Urinary bladder (tissue), 4 donors: ENCODE measurements around the gene COX4I2. TPM values are rescaled to one million over a fixed set of nuclear protein-coding genes. Genes with fewer than 3 reads are reported as not detected.
"Not testable (repeated sequence)": the region's sequence is repeated elsewhere in the genome, so short reads cannot be mapped to it uniquely, and the experiment has no call there.

Experiments
- DNase-seq: peaks from one replicate; pipeline ENCODE4 v3.0.0-alpha.2; 2015; ENCODE audit errors: extremely low spot score
- H3K27ac ChIP-seq: one replicate; pipeline ENCODE4 v1.5.1; 2013; ENCODE audit warnings: low read depth, mild to moderate bottlenecking, moderate library complexity
- H3K36me3 ChIP-seq: one replicate; pipeline ENCODE4 v1.6.1; 2013; ENCODE audit warnings: mild to moderate bottlenecking, moderate library complexity; ENCODE audit not compliant: insufficient read depth
- H3K4me1 ChIP-seq: one replicate; pipeline ENCODE4 v1.6.1; 2013; ENCODE audit warnings: mild to moderate bottlenecking, moderate library complexity; ENCODE audit not compliant: insufficient read depth
- H3K4me3 ChIP-seq: one replicate; pipeline ENCODE4 v1.5.1; 2013; ENCODE audit warnings: low read depth, low read length
- WGBS: extraction: QIAGEN DNeasy Blood & Tissue Kit; methylation state at CpG from one replicate; pipeline ENCODE4 v1.1.7; 2013; 5-methylcytosine and 5-hydroxymethylcytosine counted together
- polyA plus RNA-seq: library from polyadenylated mRNA; stranded (reverse); fragments of 200-250 nt; gene quantifications from one replicate; pipeline ENCODE4 v1.2.3, GENCODE V29; 2013
- total RNA-seq: library from RNA; depleted of rRNA; stranded (reverse); fragments of >200 nt; gene quantifications from one replicate; pipeline ENCODE4 v1.2.3, GENCODE V29; 2014
- donor health status: healthy with polysubstance abuse.
- donor health status: healthy.

COX4I2 gene
- total and polyA plus RNA-seq, 2 donors: 4.8 to 10.1 TPM

DNA sequence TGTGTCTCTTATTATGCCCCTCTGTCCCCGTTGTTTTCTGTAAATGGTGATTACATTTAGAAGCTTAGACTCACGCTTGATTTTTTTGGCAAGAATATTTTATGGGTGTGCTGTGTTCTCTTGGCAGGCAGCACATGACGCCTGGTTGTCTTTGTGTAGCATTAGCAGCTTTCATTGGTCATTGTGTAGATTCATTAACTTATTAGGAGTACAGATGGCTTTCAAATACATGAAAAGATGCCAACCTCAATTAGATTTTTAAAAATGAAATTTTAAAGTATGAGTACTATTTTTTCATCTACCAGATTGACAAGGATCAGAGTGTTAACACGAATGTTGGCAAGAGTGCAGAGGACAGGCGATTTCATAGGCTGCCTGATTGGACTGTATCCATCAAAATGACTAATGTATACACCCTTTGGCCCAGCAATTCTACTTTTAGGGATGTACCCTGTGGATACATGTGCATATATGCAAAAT is 15.2 kb downstream of the COX4I2 start:
- Histone ChIP-seq H3K27ac (no peak overlapping the region), H3K36me3 (no peaks in the 10 kb centered on the region), H3K4me3 (no peak overlapping the region), H3K4me1 (no peaks in the 10 kb centered on the region)
- DNase-seq: peak; percentile 66
- 16% methylated on average over 5 of the region's 5 CpGs for WGBS

DNA sequence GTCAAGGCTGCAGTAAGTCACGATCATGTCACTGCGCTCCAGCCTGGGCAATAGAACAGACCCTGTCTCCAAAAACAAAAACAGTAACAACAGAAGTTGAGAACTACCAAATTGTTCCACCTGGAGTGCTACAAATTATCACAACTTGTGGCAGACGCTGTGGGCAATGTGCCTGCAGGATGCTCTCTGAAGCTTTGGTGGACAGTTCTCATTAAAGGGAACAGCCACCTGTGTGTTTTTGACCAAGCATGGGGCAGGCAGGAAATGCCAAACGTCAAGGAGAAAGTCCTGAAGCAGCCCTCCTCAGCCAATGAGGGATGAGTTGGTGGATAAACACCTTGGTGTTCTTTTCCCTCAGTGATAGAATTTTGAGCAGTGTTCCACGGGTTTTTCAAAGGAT is 15.8 kb downstream of the COX4I2 start:
- DNase-seq: no peak
- Histone ChIP-seq H3K4me3 (no peak overlapping the region), H3K27ac (no peak overlapping the region), H3K36me3 (no peaks in the 10 kb centered on the region), H3K4me1 (no peaks in the 10 kb centered on the region)
- 40% methylated on average over 5 of the region's 5 CpGs for WGBS

DNA sequence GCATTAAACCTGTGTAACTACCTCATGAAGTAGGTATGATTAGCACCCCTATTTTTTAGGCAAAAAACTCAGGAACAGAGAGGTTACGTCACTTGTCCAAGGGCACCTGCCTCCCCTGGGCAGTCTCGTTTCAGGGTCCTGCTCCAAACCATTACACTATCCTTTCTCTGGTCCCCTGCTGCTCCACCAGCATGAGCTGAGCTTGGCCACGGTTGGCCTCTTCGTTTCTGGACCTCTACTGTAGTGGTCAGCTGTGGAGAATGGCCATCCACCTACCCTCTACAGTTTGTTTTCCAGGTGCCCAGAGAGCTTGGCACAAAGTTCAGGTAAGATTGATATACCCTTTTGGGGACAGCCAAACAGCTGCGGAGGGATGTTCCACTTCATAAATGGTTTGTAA is 16.8 kb downstream of the COX4I2 start:
- H3K27ac ChIP-seq: no peak overlapping the region
- no peaks in the 10 kb centered on the region for H3K4me1 ChIP-seq
- WGBS: 78% methylated on average over 5 of the region's 5 CpGs
- H3K36me3 ChIP-seq: no peaks in the 10 kb centered on the region
- no peak overlapping the region for H3K4me3 ChIP-seq
- DNase-seq: no peak

DNA sequence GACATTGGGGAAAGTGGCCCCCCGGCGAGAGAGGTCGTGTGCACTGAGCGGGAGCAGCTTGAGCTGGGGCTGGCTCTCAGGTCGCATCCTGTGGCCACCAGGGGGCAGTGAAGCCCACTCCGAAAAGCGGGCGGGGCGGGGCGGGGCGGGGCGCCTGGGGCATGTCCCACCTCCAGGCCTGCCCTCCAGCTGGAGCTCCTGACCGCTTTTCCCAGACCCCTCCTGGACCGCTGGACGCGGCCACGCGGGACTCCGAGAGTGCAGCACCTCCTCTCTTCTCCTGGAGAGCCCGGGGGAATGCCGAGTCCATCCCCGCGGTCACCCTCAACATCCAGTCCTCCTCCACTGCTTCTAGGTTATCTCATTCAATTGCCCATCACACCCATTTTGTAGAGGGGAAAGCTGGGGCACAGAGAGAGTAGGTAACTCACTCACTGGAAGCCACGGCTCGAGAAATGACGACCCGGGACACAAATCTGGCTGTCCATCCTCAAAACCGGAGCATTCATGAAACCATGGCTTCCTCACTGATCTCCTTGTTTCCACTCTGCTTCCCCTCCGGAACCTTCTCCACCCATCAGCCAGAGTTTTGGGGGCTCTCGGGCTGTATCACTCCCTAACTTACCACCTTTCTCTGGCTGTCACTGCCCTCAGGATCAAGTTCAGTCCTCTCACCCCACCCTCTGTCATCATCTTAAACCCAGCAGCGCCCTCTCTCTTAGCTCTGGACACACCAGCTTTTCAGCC is 24.1 kb downstream of the COX4I2 start:
- peak; percentile 53 for DNase-seq
- H3K4me3 ChIP-seq: peak overlapping the region; percentile 21
- no peaks in the 10 kb centered on the region for H3K4me1 ChIP-seq
- 7% methylated on average over 31 of the region's 31 CpGs for WGBS
- H3K27ac ChIP-seq: no peak overlapping the region
- no peaks in the 10 kb centered on the region for H3K36me3 ChIP-seq

DNA sequence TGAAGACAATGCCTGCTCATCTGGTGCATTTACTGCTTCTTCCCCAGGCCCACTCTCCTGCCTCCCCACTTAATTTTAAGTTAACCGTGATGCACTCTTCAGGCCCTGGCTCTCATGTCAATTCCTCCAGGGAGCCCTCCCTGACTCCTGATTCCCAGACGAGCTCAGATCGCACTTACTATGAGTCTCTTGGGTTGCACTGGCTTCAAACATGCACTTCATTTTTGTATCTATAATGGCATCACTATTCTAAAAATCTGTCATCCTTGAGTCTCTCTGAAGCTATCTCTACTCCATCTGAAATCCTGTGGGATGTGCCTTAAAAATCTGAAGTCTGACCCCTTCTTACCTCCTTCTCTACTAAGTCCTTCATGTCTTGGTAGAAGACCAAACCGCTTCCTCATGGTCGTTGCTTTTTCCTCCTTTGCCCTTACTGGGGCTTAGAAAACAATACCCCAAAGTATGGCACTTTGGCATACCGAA is 24.7 kb downstream of the COX4I2 start:
- no peaks in the 10 kb centered on the region for H3K4me1 ChIP-seq
- H3K27ac ChIP-seq: no peak overlapping the region
- no peaks in the 10 kb centered on the region for H3K36me3 ChIP-seq
- WGBS: 69% methylated on average over 6 of the region's 6 CpGs
- DNase-seq: no peak
- no peak overlapping the region for H3K4me3 ChIP-seq

DNA sequence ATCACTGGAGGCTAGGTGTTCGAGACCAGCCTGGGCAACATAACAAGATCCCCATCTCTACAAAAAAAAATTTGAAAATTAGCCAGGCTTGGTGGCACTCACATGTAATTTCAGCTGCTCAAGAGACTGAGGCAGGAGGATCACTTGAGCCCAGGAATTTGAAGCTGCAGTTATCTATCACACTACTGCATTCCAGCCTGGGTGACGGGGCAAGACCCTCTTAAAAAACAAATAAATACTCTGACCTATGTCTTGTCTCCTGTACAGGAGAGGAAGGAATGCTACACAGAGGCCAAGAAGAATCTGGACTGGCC is 25.8 kb downstream of the COX4I2 start:
- Histone ChIP-seq H3K36me3 (no peaks in the 10 kb centered on the region), H3K4me3 (no peak overlapping the region), H3K4me1 (no peaks in the 10 kb centered on the region), H3K27ac (no peak overlapping the region)
- no peak for DNase-seq
- WGBS: 93% methylated on average over 2 of the region's 2 CpGs

DNA sequence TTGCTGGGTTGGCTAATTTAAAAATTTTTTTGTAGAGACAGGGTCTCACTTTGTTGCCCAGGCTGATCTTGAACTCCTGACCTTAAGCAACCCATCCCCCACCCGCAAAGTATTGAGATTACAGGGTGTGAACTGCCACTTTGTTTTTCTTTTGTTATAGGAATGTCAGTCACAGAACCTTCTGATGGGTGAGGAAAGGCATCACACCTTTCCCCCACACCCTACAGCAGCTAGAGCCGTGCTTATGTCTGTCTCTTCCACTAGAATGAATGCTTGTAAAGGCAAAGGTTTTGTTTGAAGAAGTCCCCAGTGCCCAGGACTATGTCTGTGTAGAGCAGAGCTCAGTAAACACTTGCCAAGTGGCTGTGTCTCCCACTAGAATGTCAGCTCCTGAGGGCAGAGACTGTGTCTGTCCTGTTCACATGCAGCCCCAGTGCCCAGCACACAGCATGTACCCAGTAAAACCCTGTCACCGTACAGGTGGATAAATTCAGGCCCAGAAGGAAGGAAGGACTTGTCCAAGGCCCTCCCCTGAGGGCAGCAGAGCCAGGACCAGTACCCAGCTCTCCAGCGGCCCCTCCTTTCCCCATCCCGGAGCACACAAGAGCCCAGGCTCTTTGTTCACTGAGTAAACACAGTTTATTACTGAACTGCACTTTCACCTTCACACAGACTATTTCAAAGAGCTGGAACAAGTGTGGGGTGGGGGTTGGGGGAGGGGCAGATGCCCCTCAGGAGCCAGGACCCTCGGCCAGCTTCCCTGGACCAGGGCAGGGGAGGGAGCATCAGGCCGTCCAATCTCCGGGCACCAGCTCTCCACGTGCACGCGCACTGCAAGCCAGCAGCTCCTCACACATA is 26.4 kb downstream of the COX4I2 start:
- no peak for DNase-seq
- no peaks in the 10 kb centered on the region for H3K36me3 ChIP-seq
- no peak overlapping the region for H3K4me3 ChIP-seq
- WGBS: 53% methylated on average over 11 of the region's 11 CpGs
- H3K4me1 ChIP-seq: no peaks in the 10 kb centered on the region
- H3K27ac ChIP-seq: peak overlapping the region; percentile 33

DNA sequence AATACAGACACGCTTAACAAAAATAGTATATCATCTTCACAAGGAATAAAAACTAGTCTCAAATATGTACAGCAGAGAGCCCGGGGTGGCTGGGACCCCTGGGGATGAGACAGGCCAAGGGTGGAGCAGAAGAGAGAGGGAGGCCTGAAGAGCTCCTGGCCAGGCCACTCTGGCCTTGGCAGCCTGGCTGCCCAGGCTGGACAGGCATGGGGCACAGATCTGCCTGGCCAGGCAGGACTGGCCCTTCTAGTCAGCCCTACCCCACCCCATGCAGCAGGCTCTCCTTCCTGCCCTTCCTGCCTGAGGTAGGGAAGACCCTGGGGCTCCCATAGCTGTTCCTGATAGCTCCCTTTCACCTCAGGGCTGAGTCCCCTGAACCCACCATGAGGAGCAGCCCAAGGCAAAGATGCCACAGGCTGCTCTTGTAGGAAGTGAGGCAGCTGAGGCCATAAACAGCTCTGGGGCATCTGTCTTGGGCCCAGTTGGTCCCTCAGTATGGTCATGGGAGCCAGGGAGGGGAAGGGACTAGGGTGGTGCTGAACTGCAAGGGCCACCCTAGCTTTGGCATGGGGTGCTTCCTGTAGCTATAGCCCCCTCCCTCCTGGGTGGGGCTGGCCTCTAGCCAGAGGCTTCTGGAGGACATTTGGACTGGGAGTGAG is 27.1 kb downstream of the COX4I2 start:
- no peak for DNase-seq
- 56% methylated on average over 2 of the region's 2 CpGs for WGBS
- Histone ChIP-seq H3K27ac (peak overlapping the region; percentile 23), H3K36me3 (no peaks in the 10 kb centered on the region), H3K4me3 (no peak overlapping the region), H3K4me1 (no peaks in the 10 kb centered on the region)

DNA sequence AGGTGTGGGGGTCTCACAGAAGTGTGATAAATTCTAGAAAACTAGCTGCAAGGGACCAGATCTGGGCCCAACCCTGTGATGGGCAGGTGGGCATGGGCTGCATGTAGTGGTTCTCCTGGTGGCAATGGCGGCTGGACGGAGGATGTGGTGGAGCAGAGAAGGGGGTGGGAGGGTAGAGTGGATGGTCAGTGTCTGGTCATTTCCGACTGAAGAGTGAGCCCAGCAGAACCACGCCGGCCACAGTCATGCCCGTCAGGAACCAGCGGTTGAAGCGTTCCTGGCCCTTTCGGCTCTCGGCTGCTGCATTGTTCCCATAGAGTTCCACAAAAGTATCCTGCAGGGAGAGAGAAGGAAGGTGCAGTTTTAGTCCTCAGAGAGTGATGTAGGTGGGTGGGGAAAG is 28.0 kb downstream of the COX4I2 start:
- no peaks in the 10 kb centered on the region for H3K4me1 ChIP-seq
- WGBS: 97% methylated on average over 10 of the region's 10 CpGs
- DNase-seq: no peak
- H3K27ac ChIP-seq: no peak overlapping the region
- no peaks in the 10 kb centered on the region for H3K36me3 ChIP-seq
- no peak overlapping the region for H3K4me3 ChIP-seq

DNA sequence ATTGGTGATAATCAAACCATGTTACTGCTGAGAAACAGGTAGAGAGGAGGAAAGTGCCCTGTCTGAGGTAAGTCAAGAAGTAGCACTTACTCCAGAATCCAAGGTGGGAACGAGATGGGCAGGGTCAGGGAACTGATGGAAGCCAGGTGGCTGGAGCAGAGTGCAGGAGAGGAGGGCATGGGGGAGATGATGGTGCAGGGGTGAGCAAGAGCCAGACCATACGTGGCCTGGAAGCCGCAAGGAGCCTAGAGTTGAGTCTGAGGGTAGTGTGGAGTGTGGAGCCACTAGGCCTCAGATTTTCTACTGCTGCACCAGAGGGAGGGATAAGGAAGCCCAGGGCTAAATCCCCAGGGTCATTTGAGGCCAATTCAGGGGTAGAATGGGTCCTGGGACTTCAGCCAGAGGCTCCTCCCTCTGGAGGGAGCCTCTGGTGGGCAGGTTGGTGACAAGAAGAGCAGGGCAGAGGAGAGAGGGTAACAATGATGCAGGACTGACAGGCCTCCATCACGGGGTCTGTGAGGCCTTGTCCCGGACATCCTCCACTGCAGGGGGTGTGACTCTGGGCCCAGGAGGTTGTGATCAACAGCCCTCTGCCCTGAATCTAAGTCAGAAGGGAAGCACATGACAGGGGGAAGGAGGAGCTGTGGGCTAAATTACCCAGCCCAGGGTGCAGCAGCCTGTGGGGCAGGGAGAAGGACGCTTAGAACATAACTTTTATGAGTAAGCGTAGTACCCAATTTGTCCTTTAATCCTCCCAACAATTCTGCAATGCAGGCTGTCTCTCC is 28.7 kb downstream of the COX4I2 start:
- peak overlapping the region; percentile 68 for H3K27ac ChIP-seq
- no peak for DNase-seq
- H3K4me3 ChIP-seq: no peak overlapping the region
- WGBS: 63% methylated on average over 7 of the region's 7 CpGs
- no peaks in the 10 kb centered on the region for H3K4me1 ChIP-seq
- no peaks in the 10 kb centered on the region for H3K36me3 ChIP-seq

DNA sequence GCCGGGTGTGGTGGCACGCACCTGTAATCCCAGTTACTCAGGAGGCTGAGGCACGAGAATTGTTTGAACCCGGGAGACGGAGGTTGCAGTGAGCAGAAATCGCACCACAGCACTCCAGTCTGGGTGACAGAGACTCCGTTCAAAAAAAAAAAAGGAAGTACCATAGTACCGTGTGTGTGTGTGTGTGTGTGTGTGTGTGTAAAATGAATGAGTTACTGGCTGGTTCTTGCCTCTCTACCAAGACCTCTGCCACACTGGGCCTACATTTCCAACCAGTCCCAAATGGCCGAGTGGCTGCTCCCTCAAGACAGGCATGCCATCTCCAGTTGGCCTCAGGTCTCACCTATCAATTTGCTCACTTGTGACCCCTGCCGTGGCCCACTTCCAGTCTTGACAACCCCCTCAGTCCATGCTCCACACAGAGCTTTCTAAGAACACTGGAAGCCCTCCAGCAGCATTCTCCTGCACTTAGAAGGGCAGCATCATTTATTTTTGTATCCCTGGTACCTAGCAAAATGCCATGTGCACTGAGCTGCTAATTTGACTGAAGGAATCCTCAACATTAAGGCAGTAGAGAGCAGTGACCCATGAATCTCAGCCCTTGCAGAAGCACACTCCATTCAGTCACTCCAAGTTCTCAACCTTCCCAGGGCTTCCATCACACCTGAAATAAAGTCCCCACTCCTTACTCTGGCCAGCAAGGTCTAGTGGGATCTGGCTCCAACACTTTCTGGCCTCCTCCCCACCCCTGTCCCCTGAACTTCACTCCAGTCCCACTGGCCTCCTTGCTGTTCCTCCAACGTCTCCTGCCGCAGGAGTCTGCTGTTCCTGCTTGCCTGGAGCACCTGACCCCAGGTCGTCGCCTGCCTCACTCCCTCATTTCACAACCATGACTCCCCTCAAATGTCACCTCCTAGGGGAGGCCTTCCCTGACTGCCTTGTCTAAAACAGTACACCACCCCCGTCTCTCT is 29.9 kb downstream of the COX4I2 start:
- no peak for DNase-seq
- Histone ChIP-seq H3K36me3 (no peaks in the 10 kb centered on the region), H3K27ac (no peak overlapping the region), H3K4me3 (no peak overlapping the region), H3K4me1 (peaks cover under 1% of the 10 kb centered on the region)
- WGBS: 86% methylated on average over 15 of the region's 15 CpGs

DNA sequence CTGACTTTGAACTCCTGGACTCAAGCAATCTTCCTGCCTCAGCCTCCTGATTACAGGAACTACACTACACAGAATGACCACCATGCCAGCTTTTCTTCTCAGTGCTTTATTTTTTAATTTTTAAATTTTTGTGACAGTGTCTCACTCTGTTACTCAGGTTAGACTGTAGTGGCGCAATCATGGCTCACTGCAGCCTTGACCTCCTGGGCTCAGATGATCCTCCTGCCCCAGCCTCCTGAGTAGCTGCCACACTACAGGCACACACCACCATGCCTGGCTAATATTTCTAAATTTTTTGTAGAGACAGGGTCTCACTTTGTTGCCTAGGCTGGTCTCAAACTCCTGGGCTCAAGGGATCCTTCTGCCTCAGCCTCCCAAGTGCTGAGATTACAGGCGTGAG is 31.2 kb downstream of the COX4I2 start:
- H3K27ac ChIP-seq, H3K36me3 ChIP-seq, DNase-seq, H3K4me3 ChIP-seq, H3K4me1 ChIP-seq: not testable (repeated sequence)
- WGBS: 100% methylated on average over 2 of the region's 2 CpGs
